ENCODE measurements around the gene ZFP69B. TPM values are rescaled to one million over a fixed set of nuclear protein-coding genes. Genes with fewer than 3 reads are reported as not detected.

Gene ZFP69B
- total RNA-seq, 6 experiments from 2014 or later = 0.14 to 1.5 (median 0.87) TPM

GRCh38 chr1:40438391-40439015, 11.8 kb upstream of the ZFP69B start:
- no peak overlapping the region for H3K4me3 ChIP-seq
- no peaks in the 10 kb centered on the region for H3K27me3 ChIP-seq
- TF ChIP-seq POLR2A (IDR thresholded peaks at IDR 0.05) (no peak), CTCF (IDR thresholded peaks at IDR 0.05) (peak; percentile 66 to 82 (median 76))
- H3K4me1 ChIP-seq = no peaks in the 10 kb centered on the region
- H3K9me3 ChIP-seq = no peaks in the 10 kb centered on the region
- peak; percentile 89 to 92 (median 90) for ATAC-seq
- intact Hi-C loops (cut with DNase I) = no loop called here
- no peak for DNase-seq
- no peak overlapping the region for H3K27ac ChIP-seq
- WGBS (ENCODE audit: insufficient coverage, low coverage, low lambda C conversion rate, missing lambda C conversion rate) = 43% methylated on average over 3 of the region's 3 CpGs
- no peaks in the 10 kb centered on the region for H3K36me3 ChIP-seq

DNA sequence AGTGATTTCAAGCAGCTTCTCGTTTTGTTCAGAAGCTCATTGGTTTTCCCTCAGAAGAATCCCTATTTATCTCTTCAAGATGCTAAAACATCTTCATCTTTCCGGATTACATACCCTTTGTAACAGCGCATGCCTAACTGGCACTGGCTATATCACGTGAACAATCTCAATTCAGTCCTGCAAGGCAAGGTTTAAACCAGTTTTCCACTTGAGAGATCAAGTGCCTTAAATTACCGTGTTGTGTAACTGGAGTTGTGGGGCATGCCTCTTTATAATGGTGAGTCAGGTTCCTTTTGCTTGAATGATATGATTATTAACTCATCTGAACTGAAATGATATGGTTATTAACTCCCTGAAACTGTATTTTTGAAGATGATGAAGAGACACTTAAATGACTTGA, 11.0 kb upstream of the ZFP69B start:
- Histone ChIP-seq H3K4me1 (no peaks in the 10 kb centered on the region), H3K27ac (no peak overlapping the region), H3K4me3 (no peak overlapping the region), H3K9me3 (no peaks in the 10 kb centered on the region), H3K27me3 (no peaks in the 10 kb centered on the region), H3K36me3 (no peaks in the 10 kb centered on the region)
- DNase-seq = no peak
- intact Hi-C loops (cut with DNase I) = no loop called here
- no peak for ATAC-seq
- TF ChIP-seq POLR2A (IDR thresholded peaks at IDR 0.05) (no peak), CTCF (IDR thresholded peaks at IDR 0.05) (no peak)
- WGBS (ENCODE audit: insufficient coverage, low coverage, low lambda C conversion rate, missing lambda C conversion rate) = 73% methylated on average over 5 of the region's 5 CpGs

- intact Hi-C loops (cut with DNase I) = no loop called here
- WGBS (ENCODE audit: insufficient coverage, low coverage, low lambda C conversion rate, missing lambda C conversion rate) = 11% methylated on average over 21 of the region's 22 CpGs
- no peak for TF ChIP-seq CTCF (IDR thresholded peaks at IDR 0.05)
- TF ChIP-seq POLR2A (IDR thresholded peaks at IDR 0.05) = no peak
- H3K9me3 ChIP-seq = peaks cover 0 to 3% (median under 1%) of the 10 kb centered on the region in 4 donors
- ATAC-seq = peak in 3 of 4 donors; percentile 13 to 33 (median 31)
- no peaks in the 10 kb centered on the region for H3K27me3 ChIP-seq
- H3K36me3 ChIP-seq = no peaks in the 10 kb centered on the region
- H3K4me3 ChIP-seq = peak overlapping the region; percentile 58 to 94 (median 81)
- peak overlapping the region; percentile 16 to 76 (median 38) for H3K27ac ChIP-seq
- DNase-seq = peak in 2 of 3 donors; percentile 25 to 62
- peaks cover 0 to 11% (median 2%) of the 10 kb centered on the region in 4 donors for H3K4me1 ChIP-seq
Measured at GRCh38 chr1:40450495-40451237, 390 bp downstream of the ZFP69B start.

GRCh38 chr1:40451238-40451585, 936 bp downstream of the ZFP69B start:
- no peak overlapping the region for H3K27ac ChIP-seq
- WGBS (ENCODE audit: insufficient coverage, low coverage, low lambda C conversion rate, missing lambda C conversion rate) = 60% methylated on average over 1 of the region's 1 CpG

More at GRCh38 chr1:40451238-40451585, 936 bp downstream of the ZFP69B start:
- TF ChIP-seq POLR2A (IDR thresholded peaks at IDR 0.05) (no peak), CTCF (IDR thresholded peaks at IDR 0.05) (no peak)
- Histone ChIP-seq H3K27me3 (no peaks in the 10 kb centered on the region), H3K4me1 (peaks cover 0 to 11% (median 2%) of the 10 kb centered on the region in 4 donors), H3K36me3 (no peaks in the 10 kb centered on the region), H3K4me3 (peak overlapping the region in 1 of 3 donors; percentile 58), H3K9me3 (peaks cover 0 to 4% (median under 1%) of the 10 kb centered on the region in 4 donors)
- ATAC-seq (no peak), DNase-seq (no peak)
- intact Hi-C loops (cut with DNase I) = no loop called here

All from right lobe of liver (tissue), 6 donors.